DND-41 (cell line): Measurements from ENCODE around the gene MRPL33.
"Not testable (repeated sequence)": the region's sequence is repeated elsewhere in the genome, so short reads cannot be mapped to it uniquely, and the experiment has no call there.

ENCODE experiments used
- CTCF ChIP-seq: IDR thresholded peaks from 2 replicates; pipeline ENCODE4 v1.5.1; 2012; ENCODE audit warnings: borderline replicate concordance, low read length, moderate library complexity, mild to moderate bottlenecking; ENCODE audit not compliant: poor library complexity, severe bottlenecking; ENCODE audit errors: extremely low read depth
- EZH2 ChIP-seq: IDR thresholded peaks from 3 replicates; pipeline ENCODE4 v1.6.1; 2012; ENCODE audit warnings: borderline replicate concordance, low read depth, mild to moderate bottlenecking, moderate library complexity, low read length, inconsistent platforms; ENCODE audit not compliant: severe bottlenecking

- not testable (repeated sequence) for TF ChIP-seq CTCF, EZH2
These were observed 7.0 kb upstream of the MRPL33 start for GRCh38 chr2:27764526-27764925.
